PC-9 (cell line): ENCODE data around the gene MSH2. TPM values are rescaled to one million over a fixed set of nuclear protein-coding genes. Genes with fewer than 3 reads are reported as not detected.
A peak's percentile ranks its signal among the peaks of the same experiment; 100 is the strongest.
"Not testable (repeated sequence)": the region's sequence is repeated elsewhere in the genome, so short reads cannot be mapped to it uniquely, and the experiment has no call there.

ENCODE experiments used
- BruUV-seq: library from RNA; stranded (reverse); fragments of 400-500 nt; replicated peaks from 2 replicates; lab custom pipeline; 2021; lab: Mats Ljungman, UMichigan
- CTCF ChIA-PET: fragments of 300-600 bp; sonication (Branson Sonifier 250); formaldehyde crosslinking; loops from one replicate; lab custom pipeline; 2022; ENCODE audit warnings: antibody characterized with exemption; lab: Charles Lee
- POLR2A ChIA-PET: fragments of 300-600 bp; sonication (Branson Sonifier 250); formaldehyde crosslinking; loops from one replicate; lab custom pipeline; 2022; ENCODE audit warnings: antibody characterized with exemption; ENCODE audit not compliant: unreplicated experiment; lab: Charles Lee
- DNase-seq, 2 experiments: peaks; one replicate each; pipeline versions ENCODE4 v3.0.0 to v3.0.0-alpha.2; 2015 to 2022; ENCODE audit warnings: mixed read lengths in 1 of 2
- H2AFZ ChIP-seq: fragments of 200-600 bp; sonication (generic); 2 replicates; pipeline ENCODE4 v1.8.1; 2017; ENCODE audit warnings: antibody characterized with exemption
- H3F3A ChIP-seq: fragments of 200-600 bp; sonication (generic); 2 replicates; pipeline ENCODE4 v1.8.1; 2017; ENCODE audit warnings: antibody characterized with exemption, mild to moderate bottlenecking, low read depth; ENCODE audit not compliant: insufficient read depth
- H3K27ac ChIP-seq: fragments of 200-600 bp; sonication (generic); 2 replicates; pipeline ENCODE4 v1.6.1; 2016; ENCODE audit warnings: mixed run types
- H3K27me3 ChIP-seq: fragments of 200-600 bp; sonication (generic); 2 replicates; pipeline ENCODE4 v1.6.1; 2016; ENCODE audit warnings: low read depth, mixed run types; ENCODE audit not compliant: insufficient read depth
- H3K36me3 ChIP-seq: fragments of 200-600 bp; sonication (generic); 2 replicates; pipeline ENCODE4 v1.6.1; 2016; ENCODE audit warnings: low read depth, mixed run types
- H3K4me1 ChIP-seq: fragments of 200-600 bp; sonication (generic); replicated peaks from 2 replicates; pipeline ENCODE4 v1.6.1; 2016; ENCODE audit warnings: mixed run types; ENCODE audit not compliant: insufficient read depth
- H3K4me2 ChIP-seq: fragments of 200-600 bp; sonication (generic); 2 replicates; pipeline ENCODE4 v1.6.1; 2017; ENCODE audit warnings: mixed run types
- H3K4me3 ChIP-seq: fragments of 200-600 bp; sonication (generic); 2 replicates; pipeline ENCODE4 v1.6.1; 2016; ENCODE audit warnings: mixed run types
- H3K79me2 ChIP-seq: fragments of 200-600 bp; sonication (generic); 2 replicates; pipeline ENCODE4 v1.6.1; 2017; ENCODE audit warnings: low read depth, mixed run types
- H3K9me2 ChIP-seq: fragments of 200-600 bp; sonication (generic); 2 replicates; pipeline ENCODE4 v1.8.1; 2017; ENCODE audit warnings: mild to moderate bottlenecking; ENCODE audit not compliant: insufficient read depth
- H3K9me3 ChIP-seq: fragments of 200-600 bp; sonication (generic); 2 replicates; pipeline ENCODE4 v1.8.1; 2016; ENCODE audit warnings: low read depth; ENCODE audit not compliant: insufficient read depth
- H4K20me1 ChIP-seq: fragments of 200-600 bp; sonication (generic); 2 replicates; pipeline ENCODE4 v1.8.1; 2017; ENCODE audit not compliant: insufficient read depth
- CTCF ChIP-seq: fragments of 200-600 bp; sonication (generic); conservative IDR thresholded peaks from 2 replicates; pipeline ENCODE4 v1.6.1; 2017; ENCODE audit warnings: mixed run types, antibody characterized with exemption, mild to moderate bottlenecking, moderate library complexity
- EZH2 ChIP-seq: fragments of 200-600 bp; sonication (generic); IDR thresholded peaks from 2 replicates; pipeline ENCODE4 v1.8.0; 2017; ENCODE audit warnings: antibody characterized with exemption, low read depth
- intact Hi-C: fragments of 100-400 bp; cut with micrococcal nuclease; formaldehyde crosslinking; loops from one replicate; pipeline ENCODE4 v1.10.0; 2022; ENCODE audit not compliant: unreplicated experiment
- total RNA-seq: library from RNA; stranded (reverse); gene quantifications from 2 replicates; pipeline ENCODE4 v1.2.3, GENCODE V29; 2021

Gene MSH2
- total RNA-seq, 1 experiment from 2014 or later = 54.2 TPM

GRCh38 chr2:47360283-47360682 lies 42.7 kb upstream of the MSH2 start:
- no TSS peak for BruUV-seq
- TF ChIP-seq EZH2 (no peak), CTCF (no peak)
- ChIA-PET CTCF (interaction anchor here (0.7 kb wide), 1 partner anchor 93 kb away, joined by 14 read pairs; no protein-coding TSS in a partner anchor), POLR2A (no interaction called here)
- no peak for DNase-seq
- Histone ChIP-seq H3K27me3 (no peaks in the 10 kb centered on the region), H3F3A (peaks cover 33% of the 10 kb centered on the region), H3K4me2 (no peak overlapping the region), H3K9me3 (no peaks in the 10 kb centered on the region), H3K4me1 (peaks cover 29% of the 10 kb centered on the region), H2AFZ (no peak overlapping the region), H3K79me2 (no peaks in the 10 kb centered on the region), H3K9me2 (no peaks in the 10 kb centered on the region), H3K4me3 (no peak overlapping the region), H4K20me1 (no peaks in the 10 kb centered on the region), H3K27ac (peak overlapping the region; percentile 66), H3K36me3 (no peaks in the 10 kb centered on the region)
- intact Hi-C loops = no loop called here

- DNase-seq = peak in 1 of 2 experiments; percentile 83
- no peaks in the 10 kb centered on the region for H3K9me2 ChIP-seq
- no peaks in the 10 kb centered on the region for H3K9me3 ChIP-seq
- H3F3A ChIP-seq = peaks cover 31% of the 10 kb centered on the region
- TF ChIP-seq EZH2 (no peak), CTCF (no peak)
- ChIA-PET POLR2A (interaction anchor here (0.7 kb wide), 1 partner anchor 720 kb away, joined by 5 read pairs; no protein-coding TSS in a partner anchor), CTCF (interaction anchor here (0.7 kb wide), 1 partner anchor 92 kb away, joined by 14 read pairs; no protein-coding TSS in a partner anchor)
- BruUV-seq = no TSS peak
- no peaks in the 10 kb centered on the region for H3K79me2 ChIP-seq
- H4K20me1 ChIP-seq = no peaks in the 10 kb centered on the region
- no peaks in the 10 kb centered on the region for H3K36me3 ChIP-seq
- no peak overlapping the region for H3K4me2 ChIP-seq
- H3K4me1 ChIP-seq = peaks cover 23% of the 10 kb centered on the region
- H2AFZ ChIP-seq = no peak overlapping the region
- intact Hi-C loops = no loop called here
- H3K27me3 ChIP-seq = no peaks in the 10 kb centered on the region
- H3K27ac ChIP-seq = peak overlapping the region; percentile 66
- H3K4me3 ChIP-seq = no peak overlapping the region
Measured at GRCh38 chr2:47360927-47361326, 42.0 kb upstream of the MSH2 start.

GRCh38 chr2:47361505-47362229 lies 41.3 kb upstream of the MSH2 start:
- Histone ChIP-seq H3K27ac (peak overlapping the region; percentile 66), H3F3A (peaks cover 31% of the 10 kb centered on the region), H3K4me1 (peaks cover 20% of the 10 kb centered on the region)
- intact Hi-C loops, H3K79me2 ChIP-seq, H3K36me3 ChIP-seq, H4K20me1 ChIP-seq, H3K4me3 ChIP-seq, H2AFZ ChIP-seq, POLR2A ChIA-PET, H3K9me2 ChIP-seq, DNase-seq, BruUV-seq, CTCF ChIA-PET, H3K27me3 ChIP-seq, H3K4me2 ChIP-seq, H3K9me3 ChIP-seq: not testable (repeated sequence)
